Measurements from ENCODE around the gene ANGPT4. TPM values are rescaled to one million over a fixed set of nuclear protein-coding genes. Genes with fewer than 3 reads are reported as not detected.
A peak's percentile ranks its signal among the peaks of the same experiment; 100 is the strongest.

The ANGPT4 gene
- total and polyA plus RNA-seq, 2 of the 13 experiments (the other 11 are each of a cell fraction or from before 2014, with no cell fraction given) = not detected

- TF ChIP-seq, protein P1, sequence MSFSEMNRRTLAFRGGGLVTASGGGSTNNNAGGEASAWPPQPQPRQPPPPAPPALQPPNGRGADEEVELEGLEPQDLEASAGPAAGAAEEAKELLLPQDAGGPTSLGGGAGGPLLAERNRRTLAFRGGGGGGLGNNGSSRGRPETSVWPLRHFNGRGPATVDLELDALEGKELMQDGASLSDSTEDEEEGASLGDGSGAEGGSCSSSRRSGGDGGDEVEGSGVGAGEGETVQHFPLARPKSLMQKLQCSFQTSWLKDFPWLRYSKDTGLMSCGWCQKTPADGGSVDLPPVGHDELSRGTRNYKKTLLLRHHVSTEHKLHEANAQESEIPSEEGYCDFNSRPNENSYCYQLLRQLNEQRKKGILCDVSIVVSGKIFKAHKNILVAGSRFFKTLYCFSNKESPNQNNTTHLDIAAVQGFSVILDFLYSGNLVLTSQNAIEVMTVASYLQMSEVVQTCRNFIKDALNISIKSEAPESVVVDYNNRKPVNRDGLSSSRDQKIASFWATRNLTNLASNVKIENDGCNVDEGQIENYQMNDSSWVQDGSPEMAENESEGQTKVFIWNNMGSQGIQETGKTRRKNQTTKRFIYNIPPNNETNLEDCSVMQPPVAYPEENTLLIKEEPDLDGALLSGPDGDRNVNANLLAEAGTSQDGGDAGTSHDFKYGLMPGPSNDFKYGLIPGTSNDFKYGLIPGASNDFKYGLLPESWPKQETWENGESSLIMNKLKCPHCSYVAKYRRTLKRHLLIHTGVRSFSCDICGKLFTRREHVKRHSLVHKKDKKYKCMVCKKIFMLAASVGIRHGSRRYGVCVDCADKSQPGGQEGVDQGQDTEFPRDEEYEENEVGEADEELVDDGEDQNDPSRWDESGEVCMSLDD (CRISPR knock-in tag; IDR thresholded peaks at IDR 0.05; ENCODE audit: borderline replicate concordance) = no peak
- no peak for TF ChIP-seq FOSL2 (CRISPR knock-in tag; IDR thresholded peaks at IDR 0.05)
- TF ChIP-seq HDAC1 (CRISPR knock-in tag; IDR thresholded peaks at IDR 0.05) = peak; percentile 55
- TF ChIP-seq ZBTB38 (CRISPR knock-in tag; IDR thresholded peaks at IDR 0.05) = peak; percentile 67; the same call in 1 of the 2 replicates
- TF ChIP-seq ZNF501 (CRISPR knock-in tag; IDR thresholded peaks at IDR 0.05) = 0 out of 2 replicates have a peak, but pooled peaks have one; percentile 48
- TF ChIP-seq LBX2 (CRISPR knock-in tag; IDR thresholded peaks at IDR 0.05; ENCODE audit: borderline replicate concordance) = no peak
- TF ChIP-seq MED8 (CRISPR knock-in tag; IDR thresholded peaks at IDR 0.05; ENCODE audit: insufficient replicate concordance) = peak; percentile 45
- TF ChIP-seq ZNF570 (CRISPR knock-in tag; IDR thresholded peaks at IDR 0.05; ENCODE audit: borderline replicate concordance) = no peak
- peak; percentile 56; the same call in 1 of the 2 replicates for TF ChIP-seq PHF8 (CRISPR knock-in tag; IDR thresholded peaks at IDR 0.05)
- no peak for TF ChIP-seq ZNF224 (CRISPR knock-in tag; IDR thresholded peaks at IDR 0.05)
- TF ChIP-seq JDP2 (CRISPR knock-in tag; IDR thresholded peaks at IDR 0.05; ENCODE audit: borderline replicate concordance) = no peak
- TF ChIP-seq POLR2A (IDR thresholded peaks at IDR 0.05; ENCODE audit: insufficient read depth in 1 of 2, low read depth in 2 of 2, low read length in 2 of 2) = peak in 1 of 2 experiments; percentile 35; a peak in 1 of 4 replicates
- no peak for TF ChIP-seq FOXC1 (CRISPR knock-in tag; IDR thresholded peaks at IDR 0.05; ENCODE audit: borderline replicate concordance)
- TF ChIP-seq BCL6 (CRISPR knock-in tag; IDR thresholded peaks at IDR 0.05) = no peak
- TF ChIP-seq, protein P2, sequence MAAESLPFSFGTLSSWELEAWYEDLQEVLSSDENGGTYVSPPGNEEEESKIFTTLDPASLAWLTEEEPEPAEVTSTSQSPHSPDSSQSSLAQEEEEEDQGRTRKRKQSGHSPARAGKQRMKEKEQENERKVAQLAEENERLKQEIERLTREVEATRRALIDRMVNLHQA (CRISPR knock-in tag; IDR thresholded peaks at IDR 0.05) = no peak
- no peak for TF ChIP-seq MEIS2 (CRISPR knock-in tag; IDR thresholded peaks at IDR 0.05)
- TF ChIP-seq, protein P3, sequence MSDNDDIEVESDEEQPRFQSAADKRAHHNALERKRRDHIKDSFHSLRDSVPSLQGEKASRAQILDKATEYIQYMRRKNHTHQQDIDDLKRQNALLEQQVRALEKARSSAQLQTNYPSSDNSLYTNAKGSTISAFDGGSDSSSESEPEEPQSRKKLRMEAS (IDR thresholded peaks at IDR 0.05) = 0 out of 2 replicates have a peak, but pooled peaks have one; percentile 41
- TF ChIP-seq TCF7 (IDR thresholded peaks at IDR 0.05; ENCODE audit: low read depth) = no peak
- TF ChIP-seq REPIN1 (CRISPR knock-in tag; IDR thresholded peaks at IDR 0.05; ENCODE audit: borderline replicate concordance, low read depth) = no peak
- no peak for TF ChIP-seq TSC22D2 (CRISPR knock-in tag; IDR thresholded peaks at IDR 0.05; ENCODE audit: borderline replicate concordance)
- TF ChIP-seq ATF4 (CRISPR knock-in tag; IDR thresholded peaks at IDR 0.05) = no peak
- TF ChIP-seq NFE2L2 (IDR thresholded peaks at IDR 0.05; ENCODE audit: low read length) = no peak
- TF ChIP-seq RNF2 (conservative IDR thresholded peaks at IDR 0.05; ENCODE audit: low read depth) = no peak
- TF ChIP-seq, protein P4, sequence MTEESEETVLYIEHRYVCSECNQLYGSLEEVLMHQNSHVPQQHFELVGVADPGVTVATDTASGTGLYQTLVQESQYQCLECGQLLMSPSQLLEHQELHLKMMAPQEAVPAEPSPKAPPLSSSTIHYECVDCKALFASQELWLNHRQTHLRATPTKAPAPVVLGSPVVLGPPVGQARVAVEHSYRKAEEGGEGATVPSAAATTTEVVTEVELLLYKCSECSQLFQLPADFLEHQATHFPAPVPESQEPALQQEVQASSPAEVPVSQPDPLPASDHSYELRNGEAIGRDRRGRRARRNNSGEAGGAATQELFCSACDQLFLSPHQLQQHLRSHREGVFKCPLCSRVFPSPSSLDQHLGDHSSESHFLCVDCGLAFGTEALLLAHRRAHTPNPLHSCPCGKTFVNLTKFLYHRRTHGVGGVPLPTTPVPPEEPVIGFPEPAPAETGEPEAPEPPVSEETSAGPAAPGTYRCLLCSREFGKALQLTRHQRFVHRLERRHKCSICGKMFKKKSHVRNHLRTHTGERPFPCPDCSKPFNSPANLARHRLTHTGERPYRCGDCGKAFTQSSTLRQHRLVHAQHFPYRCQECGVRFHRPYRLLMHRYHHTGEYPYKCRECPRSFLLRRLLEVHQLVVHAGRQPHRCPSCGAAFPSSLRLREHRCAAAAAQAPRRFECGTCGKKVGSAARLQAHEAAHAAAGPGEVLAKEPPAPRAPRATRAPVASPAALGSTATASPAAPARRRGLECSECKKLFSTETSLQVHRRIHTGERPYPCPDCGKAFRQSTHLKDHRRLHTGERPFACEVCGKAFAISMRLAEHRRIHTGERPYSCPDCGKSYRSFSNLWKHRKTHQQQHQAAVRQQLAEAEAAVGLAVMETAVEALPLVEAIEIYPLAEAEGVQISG (CRISPR knock-in tag; IDR thresholded peaks at IDR 0.05) = peak; percentile 54
Observed at GRCh38 chr20:840858-841567, 75.1 kb downstream of the ANGPT4 start (continued).
